H1 (cell line): ENCODE results near the gene VMP1. TPM values are rescaled to one million over a fixed set of nuclear protein-coding genes. Genes with fewer than 3 reads are reported as not detected.

Experiments
- CTCF ChIA-PET: fragments of 300-600 bp; sonication (Branson Sonifier 250); formaldehyde crosslinking; loops from one replicate; lab custom pipeline; 2021; ENCODE audit not compliant: partially characterized antibody; lab: Charles Lee
- POLR2A ChIA-PET: fragments of 300-600 bp; sonication (Branson Sonifier 250); formaldehyde crosslinking; loops from one replicate; lab custom pipeline; 2021; ENCODE audit warnings: inconsistent platforms; ENCODE audit not compliant: partially characterized antibody; lab: Charles Lee
- DNase-seq, 2 experiments: peaks; one replicate each; pipeline versions ENCODE4 v3.0.0 to v3.0.0-alpha.2; 2010 to 2022; ENCODE audit warnings: low spot score in 2 of 2, low read depth in 1 of 2, mixed read lengths in 1 of 2
- FAIRE-seq: peaks from 2 replicates; lab custom pipeline; 2011; peaks lifted over from hg19 to GRCh38; lab: Jason Lieb, UNC
- H2AFZ ChIP-seq: 2 replicates; pipeline ENCODE4 v1.8.1; 2012; ENCODE audit warnings: low read length, inconsistent platforms
- H2AK5ac ChIP-seq: 2 replicates; pipeline ENCODE4 v1.6.1; 2013; ENCODE audit warnings: low read depth, low read length
- H2BK120ac ChIP-seq: replicated peaks from 2 replicates; pipeline ENCODE3; 2013; ENCODE audit warnings: low read depth, low read length, inconsistent platforms
- H2BK12ac ChIP-seq: 2 replicates; pipeline ENCODE4 v1.6.1; 2013; ENCODE audit warnings: low read depth, low read length
- H2BK15ac ChIP-seq: 2 replicates; pipeline ENCODE4 v1.6.1; 2013; ENCODE audit warnings: low read length
- H2BK20ac ChIP-seq: 2 replicates; pipeline ENCODE4 v1.6.1; 2013; ENCODE audit warnings: low read length
- H2BK5ac ChIP-seq: 2 replicates; pipeline ENCODE4 v1.6.1; 2013; ENCODE audit warnings: low read depth, low read length
- H3K14ac ChIP-seq: 2 replicates; pipeline ENCODE4 v1.6.1; 2013; ENCODE audit warnings: inconsistent platforms; ENCODE audit not compliant: insufficient read length
- H3K18ac ChIP-seq: 2 replicates; pipeline ENCODE4 v1.6.1; 2013; ENCODE audit warnings: low read length; ENCODE audit errors: extremely low read depth
- H3K23ac ChIP-seq: 2 replicates; pipeline ENCODE4 v1.6.1; 2013; ENCODE audit warnings: inconsistent platforms; ENCODE audit not compliant: insufficient read length
- H3K23me2 ChIP-seq: 2 replicates; pipeline ENCODE4 v1.6.1; 2013; ENCODE audit warnings: low read depth, low read length
- H3K27ac ChIP-seq: 2 replicates; pipeline ENCODE4 v1.6.1; 2011; ENCODE audit warnings: low read depth, low read length, inconsistent platforms
- H3K27me3 ChIP-seq, 4 experiments: replicated peaks in 1 of 4; 1 replicate in 1 of 4; 2 replicates in 3 of 4; pipeline versions ENCODE4 v1.6.1 to v1.8.1; 2011 to 2013; ENCODE audit warnings: low read length in 3 of 4, mild to moderate bottlenecking in 3 of 4, inconsistent platforms in 2 of 4, mixed read lengths in 2 of 4, moderate library complexity in 1 of 4; ENCODE audit not compliant: control insufficient read depth in 3 of 4, insufficient read depth in 3 of 4; ENCODE audit errors: extremely low read depth in 1 of 4
- H3K36me3 ChIP-seq, 4 experiments: 2 replicates each; pipeline versions ENCODE4 v1.6.1 to v1.8.1; 2011 to 2013; ENCODE audit warnings: mild to moderate bottlenecking in 4 of 4, low read length in 3 of 4, moderate library complexity in 2 of 4, control low read depth in 1 of 4, inconsistent platforms in 1 of 4; ENCODE audit not compliant: insufficient read depth in 4 of 4, control insufficient read depth in 2 of 4
- H3K4ac ChIP-seq: replicated peaks from 2 replicates; pipeline ENCODE3; 2013; ENCODE audit warnings: low read length, low read depth, mixed read lengths, inconsistent platforms; ENCODE audit not compliant: insufficient read length
- H3K4me1 ChIP-seq, 4 experiments: replicated peaks in 1 of 4; 1 replicate in 1 of 4; 2 replicates in 3 of 4; pipeline versions ENCODE4 v1.6.1 to v1.8.1; 2011 to 2013; ENCODE audit warnings: low read length in 3 of 4, inconsistent platforms in 2 of 4, mixed read lengths in 1 of 4; ENCODE audit not compliant: insufficient read depth in 4 of 4, control insufficient read depth in 3 of 4
- H3K4me2 ChIP-seq, 2 experiments: 2 replicates each; pipeline versions ENCODE4 v1.6.1 to v1.8.1; 2011 to 2013; ENCODE audit warnings: low read depth in 2 of 2, low read length in 2 of 2, control low read depth in 1 of 2, inconsistent platforms in 1 of 2, mild to moderate bottlenecking in 1 of 2; ENCODE audit not compliant: insufficient read depth in 1 of 2
- H3K4me3 ChIP-seq, 4 experiments: fragments of 200-600, 300-600 bp in 1 of 4; sonication (generic), shearing (Covaris generic), sonication (Bioruptor Twin) in 1 of 4; 2 replicates each; pipeline versions ENCODE4 v1.5.1 to v1.8.1; 2011 to 2016; ENCODE audit warnings: low read length in 4 of 4, low read depth in 3 of 4, control low read depth in 2 of 4, inconsistent platforms in 2 of 4, mild to moderate bottlenecking in 2 of 4, mixed read lengths in 1 of 4, moderate library complexity in 1 of 4; ENCODE audit not compliant: insufficient read depth in 2 of 4; ENCODE audit errors: extremely low read depth in 1 of 4
- H3K56ac ChIP-seq: replicated peaks from 2 replicates; pipeline ENCODE3; 2013; ENCODE audit warnings: low read depth, mild to moderate bottlenecking, mixed read lengths, low read length, inconsistent platforms; ENCODE audit not compliant: insufficient read length
- H3K79me1 ChIP-seq: 2 replicates; pipeline ENCODE4 v1.6.1; 2013; ENCODE audit warnings: low read depth, low read length, control low read depth
- H3K79me2 ChIP-seq, 2 experiments: 2 replicates each; pipeline versions ENCODE4 v1.6.1 to v1.8.1; 2012 to 2013; ENCODE audit warnings: low read length in 2 of 2, mild to moderate bottlenecking in 2 of 2, inconsistent platforms in 1 of 2; ENCODE audit not compliant: insufficient read depth in 2 of 2, control insufficient read depth in 1 of 2
- H3K9ac ChIP-seq, 4 experiments: replicated peaks in 1 of 4; 1 replicate in 1 of 4; 2 replicates in 3 of 4; pipeline versions ENCODE4 v1.6.1 to v1.8.1; 2011 to 2013; ENCODE audit warnings: low read depth in 3 of 4, low read length in 3 of 4, control low read depth in 2 of 4, mild to moderate bottlenecking in 2 of 4, moderate library complexity in 2 of 4, inconsistent platforms in 1 of 4; ENCODE audit errors: extremely low read depth in 1 of 4
- H3K9me3 ChIP-seq, 2 experiments: 2 replicates each; pipeline versions ENCODE4 v1.6.1 to v1.8.1; 2012 to 2013; ENCODE audit warnings: mild to moderate bottlenecking in 2 of 2, moderate library complexity in 2 of 2, control low read depth in 1 of 2, inconsistent platforms in 1 of 2, low read depth in 1 of 2, low read length in 1 of 2, mixed read lengths in 1 of 2; ENCODE audit not compliant: insufficient read depth in 2 of 2
- H4K20me1 ChIP-seq, 2 experiments: replicated peaks in 1 of 2; 2 replicates each; pipeline versions ENCODE3 to v1.8.1; 2011 to 2013; ENCODE audit warnings: inconsistent platforms in 2 of 2, low read length in 2 of 2, mild to moderate bottlenecking in 1 of 2; ENCODE audit not compliant: insufficient read depth in 2 of 2, control insufficient read depth in 1 of 2
- H4K5ac ChIP-seq: 2 replicates; pipeline ENCODE4 v1.6.1; 2013; ENCODE audit warnings: low read length, low read depth, mixed read lengths, inconsistent platforms; ENCODE audit not compliant: insufficient read length
- H4K8ac ChIP-seq: 2 replicates; pipeline ENCODE4 v1.8.0; 2013; ENCODE audit warnings: mild to moderate bottlenecking, moderate library complexity, low read length, inconsistent platforms; ENCODE audit not compliant: insufficient read depth; ENCODE audit errors: extremely low read depth
- H4K91ac ChIP-seq: replicated peaks from 2 replicates; pipeline ENCODE3; 2013; ENCODE audit warnings: low read length, mixed read lengths, inconsistent platforms; ENCODE audit not compliant: insufficient read length
- BACH1 ChIP-seq: IDR thresholded peaks from 2 replicates; pipeline ENCODE4 v1.6.1; 2012; ENCODE audit warnings: low read length, improper control_type of control experiment
- GABPA ChIP-seq: IDR thresholded peaks from 2 replicates; pipeline ENCODE4 v1.6.1; 2011; ENCODE audit warnings: mild to moderate bottlenecking, low read length, moderate library complexity, borderline replicate concordance; ENCODE audit not compliant: insufficient read depth
- USF2 ChIP-seq: IDR thresholded peaks from 2 replicates; pipeline ENCODE4 v1.6.1; 2011; ENCODE audit warnings: low read length, improper control_type of control experiment
- WGBS, 2 experiments: shearing (Covaris generic) in 1 of 2; methylation state at CpG; one replicate each; pipeline versions ENCODE4 v1.1.6 to v1.1.7; 2013 to 2015; ENCODE audit warnings: low lambda C conversion rate in 2 of 2, mixed read lengths in 2 of 2, inconsistent platforms in 1 of 2, low coverage in 1 of 2, missing lambda C conversion rate in 1 of 2; ENCODE audit not compliant: insufficient replicate concordance in 2 of 2, insufficient coverage in 1 of 2, insufficient read length in 1 of 2; ENCODE audit errors: extremely low coverage in 1 of 2, missing lambda C conversion rate in 1 of 2; 5-methylcytosine and 5-hydroxymethylcytosine counted together
- polyA plus RNA-seq, 7 experiments: library from polyadenylated mRNA; depleted of rRNA in 3 of 7; stranded (reverse) in 5 of 7; unstranded in 2 of 7; fragments of >200 nt in 5 of 7; fragments of 200-250 nt in 2 of 7; gene quantifications; 1 replicate in 5 of 7; 2 replicates in 1 of 7; 4 replicates in 1 of 7; pipeline versions ENCODE4 v1.2.1 to v1.2.3, GENCODE V29; 2011 to 2013; ENCODE audit warnings: missing spikeins in 2 of 7, mixed read lengths in 2 of 7
- total RNA-seq: library from RNA; stranded (reverse); fragmentation: NEBNext Ultra II Directional; extraction: Animal tissue kit (Norgen Biotek cat#: 25700); gene quantifications from 2 replicates; pipeline ENCODE4 v1.2.1, GENCODE V29; 2021

Gene VMP1
- total and polyA plus RNA-seq, 2 of the 8 experiments (the other 6 are each of a cell fraction or from before 2014, with no cell fraction given): 45.0 to 92.7 TPM

GRCh38 chr17:59757881-59758385, 50.5 kb downstream of the VMP1 start:
- Histone ChIP-seq H3K18ac (no peak overlapping the region), H4K20me1 (no peaks in the 10 kb centered on the region), H3K56ac (no peak overlapping the region), H3K23ac (no peak overlapping the region), H4K8ac (no peak overlapping the region), H2BK12ac (no peak overlapping the region), H2BK5ac (no peak overlapping the region), H3K9ac (no peak overlapping the region), H3K4me1 (peaks cover 0 to 6% (median 0%) of the 10 kb centered on the region in 4 experiments; a peak in 1 of 7 replicates), H3K27ac (no peak overlapping the region), H2AK5ac (no peak overlapping the region), H3K14ac (no peak overlapping the region), H3K36me3 (no peaks in the 10 kb centered on the region), H2AFZ (no peak overlapping the region), H3K9me3 (no peaks in the 10 kb centered on the region), H3K4ac (no peak overlapping the region), H3K4me2 (no peak overlapping the region), H4K91ac (no peak overlapping the region), H2BK20ac (no peak overlapping the region), H2BK120ac (no peak overlapping the region), H3K4me3 (no peak overlapping the region), H3K23me2 (no peaks in the 10 kb centered on the region), H3K27me3 (no peaks in the 10 kb centered on the region), H3K79me2 (no peaks in the 10 kb centered on the region), H2BK15ac (no peak overlapping the region), H4K5ac (no peak overlapping the region), H3K79me1 (no peaks in the 10 kb centered on the region)
- DNase-seq (no peak), FAIRE-seq (no peak)
- ChIA-PET CTCF (interaction anchor here (1.0 to 1.1 kb wide), 2 partner anchors 62 to 96 kb away, joined by 3 to 4 read pairs; no protein-coding TSS in a partner anchor), POLR2A (interaction anchor here (0.8 kb wide), 1 partner anchor 79 kb away, joined by 4 read pairs; no protein-coding TSS in a partner anchor)
- WGBS, 2 experiments: 98% methylated on average over 2 of the region's 2 CpGs; no CpG with 5 or more reads in 1 of the 2 experiments
- TF ChIP-seq USF2 (no peak), GABPA (no peak), BACH1 (no peak)
